IMR-90 (cell line): ENCODE measurements around the gene AKIRIN2.

Source experiments
- CEBPB ChIP-seq: IDR thresholded peaks from 2 replicates; pipeline ENCODE4 v1.6.1; 2012; ENCODE audit warnings: low read depth, low read length, improper control_type of control experiment
- CHD1 ChIP-seq: IDR thresholded peaks from 2 replicates; pipeline ENCODE4 v1.6.1; 2012; ENCODE audit warnings: low read depth, low read length, improper control_type of control experiment
- CTCF ChIP-seq: conservative IDR thresholded peaks from 2 replicates; pipeline ENCODE4 v1.5.1; 2012; ENCODE audit warnings: mild to moderate bottlenecking, low read depth, low read length, improper control_type of control experiment
- FOS ChIP-seq: fragments of 150-350 bp; IDR thresholded peaks from 2 replicates; pipeline ENCODE4 v1.6.1; 2016; ENCODE audit warnings: low read depth, low read length
- MAFK ChIP-seq: IDR thresholded peaks from 2 replicates; pipeline ENCODE4 v1.6.1; 2012; ENCODE audit warnings: low read depth, low read length, improper control_type of control experiment
- MXI1 ChIP-seq: IDR thresholded peaks from 2 replicates; pipeline ENCODE4 v1.6.1; 2012; ENCODE audit warnings: low read depth, mild to moderate bottlenecking, low read length, moderate library complexity, borderline replicate concordance
- NFE2L2 ChIP-seq: fragments of 150-350 bp; IDR thresholded peaks from 2 replicates; pipeline ENCODE4 v1.6.1; 2016; ENCODE audit warnings: low read depth, mild to moderate bottlenecking, low read length
- POLR2A ChIP-seq: IDR thresholded peaks from 2 replicates; pipeline ENCODE4 v1.6.1; 2012; ENCODE audit warnings: mild to moderate bottlenecking, low read depth, low read length
- RAD21 ChIP-seq: IDR thresholded peaks from 2 replicates; pipeline ENCODE4 v1.6.1; 2012; ENCODE audit warnings: low read length, improper control_type of control experiment
- SMC3 ChIP-seq: fragments of 150-350 bp; IDR thresholded peaks from 2 replicates; pipeline ENCODE4 v1.6.1; 2016; ENCODE audit warnings: low read depth, mild to moderate bottlenecking, antibody characterized with exemption, low read length, moderate library complexity
- TF ChIP-seq, protein P1 (sequence below): fragments of 150-350 bp; IDR thresholded peaks from 2 replicates; pipeline ENCODE4 v1.6.1; 2017; ENCODE audit warnings: mild to moderate bottlenecking, antibody characterized with exemption, low read length, low read depth
- TF ChIP-seq, protein P2 (sequence below): fragments of 150-350 bp; IDR thresholded peaks from 2 replicates; pipeline ENCODE4 v1.6.1; 2016; ENCODE audit warnings: low read depth, mild to moderate bottlenecking, low read length, moderate library complexity, borderline replicate concordance

- TF ChIP-seq CTCF (no peak), POLR2A (no peak), FOS (no peak), RAD21 (no peak), CHD1 (no peak), MAFK (no peak), CEBPB (no peak), NFE2L2 (no peak), MXI1 (no peak), SMC3 (no peak)
- TF ChIP-seq, protein P1, sequence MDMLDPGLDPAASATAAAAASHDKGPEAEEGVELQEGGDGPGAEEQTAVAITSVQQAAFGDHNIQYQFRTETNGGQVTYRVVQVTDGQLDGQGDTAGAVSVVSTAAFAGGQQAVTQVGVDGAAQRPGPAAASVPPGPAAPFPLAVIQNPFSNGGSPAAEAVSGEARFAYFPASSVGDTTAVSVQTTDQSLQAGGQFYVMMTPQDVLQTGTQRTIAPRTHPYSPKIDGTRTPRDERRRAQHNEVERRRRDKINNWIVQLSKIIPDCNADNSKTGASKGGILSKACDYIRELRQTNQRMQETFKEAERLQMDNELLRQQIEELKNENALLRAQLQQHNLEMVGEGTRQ = no peak
- TF ChIP-seq, protein P2, sequence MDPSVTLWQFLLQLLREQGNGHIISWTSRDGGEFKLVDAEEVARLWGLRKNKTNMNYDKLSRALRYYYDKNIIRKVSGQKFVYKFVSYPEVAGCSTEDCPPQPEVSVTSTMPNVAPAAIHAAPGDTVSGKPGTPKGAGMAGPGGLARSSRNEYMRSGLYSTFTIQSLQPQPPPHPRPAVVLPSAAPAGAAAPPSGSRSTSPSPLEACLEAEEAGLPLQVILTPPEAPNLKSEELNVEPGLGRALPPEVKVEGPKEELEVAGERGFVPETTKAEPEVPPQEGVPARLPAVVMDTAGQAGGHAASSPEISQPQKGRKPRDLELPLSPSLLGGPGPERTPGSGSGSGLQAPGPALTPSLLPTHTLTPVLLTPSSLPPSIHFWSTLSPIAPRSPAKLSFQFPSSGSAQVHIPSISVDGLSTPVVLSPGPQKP = no peak
These were observed 3.5 kb downstream of the AKIRIN2 start for GRCh38 chr6:87698547-87699006.
